Stimulated activated CD8-positive, alpha-beta memory T cell treated with anti-CD3 and anti-CD28 coated beads, Interleukin-4, amount 100 ng/mL, for 24 hours (primary cell): ENCODE results near the gene USP43.
A peak's percentile ranks its signal among the peaks of the same experiment; 100 is the strongest.
"Not testable (repeated sequence)": the region's sequence is repeated elsewhere in the genome, so short reads cannot be mapped to it uniquely, and the experiment has no call there.

ENCODE experiments used
- DNase-seq: peaks from one replicate; pipeline ENCODE4 v3.0.0-alpha.2; 2020; ENCODE audit warnings: low read depth

The USP43 gene, protein sequence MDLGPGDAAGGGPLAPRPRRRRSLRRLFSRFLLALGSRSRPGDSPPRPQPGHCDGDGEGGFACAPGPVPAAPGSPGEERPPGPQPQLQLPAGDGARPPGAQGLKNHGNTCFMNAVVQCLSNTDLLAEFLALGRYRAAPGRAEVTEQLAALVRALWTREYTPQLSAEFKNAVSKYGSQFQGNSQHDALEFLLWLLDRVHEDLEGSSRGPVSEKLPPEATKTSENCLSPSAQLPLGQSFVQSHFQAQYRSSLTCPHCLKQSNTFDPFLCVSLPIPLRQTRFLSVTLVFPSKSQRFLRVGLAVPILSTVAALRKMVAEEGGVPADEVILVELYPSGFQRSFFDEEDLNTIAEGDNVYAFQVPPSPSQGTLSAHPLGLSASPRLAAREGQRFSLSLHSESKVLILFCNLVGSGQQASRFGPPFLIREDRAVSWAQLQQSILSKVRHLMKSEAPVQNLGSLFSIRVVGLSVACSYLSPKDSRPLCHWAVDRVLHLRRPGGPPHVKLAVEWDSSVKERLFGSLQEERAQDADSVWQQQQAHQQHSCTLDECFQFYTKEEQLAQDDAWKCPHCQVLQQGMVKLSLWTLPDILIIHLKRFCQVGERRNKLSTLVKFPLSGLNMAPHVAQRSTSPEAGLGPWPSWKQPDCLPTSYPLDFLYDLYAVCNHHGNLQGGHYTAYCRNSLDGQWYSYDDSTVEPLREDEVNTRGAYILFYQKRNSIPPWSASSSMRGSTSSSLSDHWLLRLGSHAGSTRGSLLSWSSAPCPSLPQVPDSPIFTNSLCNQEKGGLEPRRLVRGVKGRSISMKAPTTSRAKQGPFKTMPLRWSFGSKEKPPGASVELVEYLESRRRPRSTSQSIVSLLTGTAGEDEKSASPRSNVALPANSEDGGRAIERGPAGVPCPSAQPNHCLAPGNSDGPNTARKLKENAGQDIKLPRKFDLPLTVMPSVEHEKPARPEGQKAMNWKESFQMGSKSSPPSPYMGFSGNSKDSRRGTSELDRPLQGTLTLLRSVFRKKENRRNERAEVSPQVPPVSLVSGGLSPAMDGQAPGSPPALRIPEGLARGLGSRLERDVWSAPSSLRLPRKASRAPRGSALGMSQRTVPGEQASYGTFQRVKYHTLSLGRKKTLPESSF

DNA sequence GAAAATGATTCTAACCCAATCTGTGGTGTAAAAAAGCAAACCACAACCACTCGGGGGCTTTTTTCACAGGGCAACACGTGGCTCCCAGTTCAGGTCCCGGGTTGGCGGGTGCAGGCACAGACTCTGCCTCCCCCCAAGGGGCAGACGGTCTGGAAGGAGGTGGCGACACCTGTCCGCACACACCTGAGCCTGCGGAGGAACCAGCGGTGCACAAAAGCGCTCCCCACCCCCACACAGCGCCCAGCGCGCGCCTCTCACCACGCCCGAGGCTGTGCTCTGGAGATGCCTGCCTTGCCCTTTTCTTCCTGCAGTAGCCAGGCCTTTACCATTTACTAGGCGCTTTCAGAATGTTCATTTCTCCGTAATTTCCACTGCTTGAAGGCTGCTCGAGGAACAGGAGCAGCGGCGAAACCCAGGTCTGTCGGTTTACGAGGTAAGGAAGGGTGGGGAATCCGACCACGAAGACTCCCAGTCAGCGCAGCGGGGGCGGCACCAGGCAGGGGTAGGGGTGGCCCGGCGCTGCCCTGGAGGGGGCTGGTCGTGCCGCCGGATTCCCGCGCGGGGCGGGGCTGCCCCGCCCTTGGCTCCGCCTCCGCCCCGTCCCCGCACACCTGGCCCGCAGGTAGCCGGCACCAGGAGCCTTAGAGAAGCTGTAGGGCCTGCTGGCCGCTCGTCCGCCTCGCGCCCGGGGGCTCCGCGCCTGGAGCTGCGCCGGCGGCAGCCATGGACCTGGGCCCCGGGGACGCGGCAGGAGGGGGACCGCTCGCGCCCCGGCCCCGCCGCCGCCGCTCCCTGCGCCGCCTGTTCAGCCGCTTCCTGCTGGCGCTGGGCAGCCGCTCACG, at the start of gene USP43:
Gene USP43, plus strand, starts transcription at position 608 of the 842 bp plus-strand sequence. Its CDS starts 116 bp downstream, at position 724.
- DNase-seq = peak; percentile 4

DNA sequence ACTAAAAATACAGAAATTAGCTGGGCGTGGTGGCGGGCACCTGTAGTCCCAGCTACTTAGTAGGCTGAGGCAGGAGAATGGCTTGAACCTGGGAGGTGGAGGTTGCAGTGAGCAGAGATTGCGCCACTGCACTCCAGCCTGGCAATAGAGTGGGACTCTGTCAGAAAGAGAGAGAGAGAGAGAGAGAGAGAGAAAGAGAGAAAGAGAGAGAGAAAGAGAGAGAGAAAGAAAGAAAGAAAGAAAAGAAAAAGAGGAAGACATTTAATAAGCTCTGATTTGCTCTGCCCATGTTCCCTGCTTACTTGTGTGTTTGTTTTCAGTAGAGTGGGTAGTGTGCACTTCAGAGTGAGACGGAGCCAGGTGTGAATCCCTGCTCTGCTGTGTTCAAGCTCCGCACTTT, 47.7 kb upstream of the USP43 start:
- not testable (repeated sequence) for DNase-seq

DNA sequence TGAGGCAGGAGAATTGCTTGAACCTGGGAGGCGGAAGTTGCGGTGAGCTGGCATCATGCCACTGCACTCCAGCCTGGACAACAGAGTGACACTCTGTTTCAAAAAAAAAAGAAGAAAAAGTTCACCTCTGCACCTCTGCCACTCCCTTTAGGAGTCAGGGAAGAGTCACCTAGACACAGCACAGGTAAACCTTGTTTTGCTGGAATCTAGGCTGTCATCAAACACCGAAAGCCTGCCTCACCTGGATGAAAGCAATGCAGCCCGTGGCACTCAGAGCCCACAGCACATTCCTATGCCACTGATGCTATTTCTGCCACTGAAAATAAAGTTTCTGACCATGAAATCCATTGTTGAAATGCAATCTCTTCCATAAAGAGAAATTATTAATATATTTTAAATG, 46.7 kb upstream of the USP43 start:
- DNase-seq = no peak

DNA sequence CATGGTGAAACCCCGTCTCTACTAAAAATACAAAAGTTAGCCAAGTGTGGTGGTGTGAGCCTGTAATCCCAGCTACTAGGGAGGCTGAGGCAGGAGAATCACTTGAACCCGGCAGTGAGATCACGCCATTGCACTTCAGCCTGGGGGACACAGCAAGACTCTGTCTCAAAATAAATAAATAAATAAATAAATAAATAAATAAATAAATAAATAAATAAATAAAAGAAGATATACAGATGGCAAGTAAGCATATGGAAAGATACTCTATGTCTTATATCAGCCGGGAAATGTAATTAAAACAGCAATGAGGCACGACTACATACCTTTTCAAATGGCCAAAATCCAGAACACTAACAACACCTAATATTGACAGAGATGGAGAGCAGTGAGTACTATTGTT, 40.7 kb upstream of the USP43 start:
- not testable (repeated sequence) for DNase-seq

DNA sequence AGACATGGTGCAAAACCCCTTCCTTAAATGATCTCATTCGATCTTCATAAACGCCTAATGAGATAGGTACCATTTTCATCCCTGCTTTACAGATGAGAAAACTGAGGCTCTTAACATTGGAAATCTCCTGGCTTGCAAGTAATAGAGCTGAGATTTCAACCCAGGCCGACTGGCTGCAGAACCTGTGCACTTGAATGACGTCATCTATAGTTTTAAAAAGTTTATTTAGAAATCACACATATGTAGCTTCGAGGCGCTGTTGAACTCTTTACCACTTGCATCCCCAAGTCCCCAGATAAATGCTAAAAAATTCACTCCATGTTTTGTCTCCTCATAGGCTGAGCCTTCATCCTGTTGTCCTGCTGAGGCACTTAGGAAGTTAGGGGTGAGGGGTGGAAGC, 38.9 kb upstream of the USP43 start:
- DNase-seq = no peak

DNA sequence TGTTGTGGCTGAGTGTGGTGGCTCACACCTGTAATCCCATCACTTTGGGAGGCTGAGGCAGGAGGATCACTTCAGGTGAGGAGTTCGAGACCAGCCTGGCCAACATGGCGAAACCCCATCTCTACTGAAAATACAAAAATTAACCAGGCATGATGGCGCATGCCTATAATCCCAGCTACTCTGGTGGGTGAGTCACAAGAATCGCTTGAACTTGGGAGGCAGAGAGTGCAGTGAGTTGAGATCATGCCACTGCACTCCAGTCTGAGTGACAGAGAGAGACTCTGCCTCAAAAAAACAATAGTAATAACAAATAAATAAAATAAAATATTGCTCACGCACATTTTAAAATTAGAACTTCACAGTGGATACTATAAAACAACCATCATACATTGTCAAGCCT, 38.3 kb upstream of the USP43 start:
- DNase-seq = not testable (repeated sequence)

DNA sequence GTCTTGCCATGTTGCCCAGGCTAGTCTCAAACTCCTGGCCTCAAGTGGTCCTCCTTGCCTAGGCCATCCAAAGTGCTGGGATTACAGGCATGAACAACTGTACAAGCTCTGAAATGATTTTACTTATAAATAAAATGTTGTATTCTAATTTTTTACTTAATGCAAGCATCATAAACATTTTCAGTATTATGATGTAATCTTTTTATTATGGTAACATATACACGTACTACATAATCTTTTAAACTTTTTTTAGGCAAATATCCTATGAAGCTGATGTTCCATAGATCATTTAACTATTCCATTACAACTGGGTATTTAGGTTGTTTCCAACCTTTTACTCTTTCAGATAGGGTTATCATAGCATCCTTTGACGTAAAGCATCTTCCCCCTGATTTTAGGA, 33.8 kb upstream of the USP43 start:
- DNase-seq = no peak

DNA sequence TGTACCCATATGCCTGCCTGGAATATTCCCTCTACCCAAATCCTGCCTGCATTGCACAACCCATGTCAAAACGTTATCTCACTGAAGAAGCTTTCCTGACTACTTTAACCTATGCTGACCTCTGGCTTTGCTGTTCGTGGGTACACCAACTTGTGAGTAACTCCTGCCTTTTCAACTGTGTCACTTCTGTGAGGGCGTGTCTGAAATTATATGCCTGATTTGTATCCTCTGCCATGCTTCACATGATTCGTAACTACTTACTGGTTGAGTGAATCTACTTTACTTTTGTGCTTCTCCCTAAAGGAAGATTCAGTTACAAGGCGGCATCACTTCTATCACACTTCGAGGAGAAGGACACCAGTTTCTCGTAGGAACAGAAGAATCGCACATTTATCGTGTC, 33.3 kb upstream of the USP43 start:
- no peak for DNase-seq

DNA sequence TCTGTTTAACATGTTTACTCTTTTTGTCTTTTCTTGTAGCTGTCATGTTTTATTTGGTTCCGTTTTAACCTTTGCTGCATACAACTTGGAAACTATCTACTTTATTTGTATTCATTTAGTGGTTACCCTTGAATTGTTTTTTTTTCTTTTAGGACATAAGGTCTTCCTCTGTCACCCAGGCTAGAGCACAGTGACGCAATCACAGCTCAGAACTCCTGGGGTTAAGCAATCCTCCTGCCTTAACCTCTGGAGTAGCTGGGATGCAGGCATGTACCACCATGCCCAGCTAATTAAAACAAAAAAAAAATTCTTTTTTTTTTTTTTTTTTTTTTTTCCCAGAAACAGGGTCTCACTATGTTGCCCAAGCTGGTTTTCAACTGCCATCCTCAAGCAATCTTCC, 29.8 kb upstream of the USP43 start:
- no peak for DNase-seq

DNA sequence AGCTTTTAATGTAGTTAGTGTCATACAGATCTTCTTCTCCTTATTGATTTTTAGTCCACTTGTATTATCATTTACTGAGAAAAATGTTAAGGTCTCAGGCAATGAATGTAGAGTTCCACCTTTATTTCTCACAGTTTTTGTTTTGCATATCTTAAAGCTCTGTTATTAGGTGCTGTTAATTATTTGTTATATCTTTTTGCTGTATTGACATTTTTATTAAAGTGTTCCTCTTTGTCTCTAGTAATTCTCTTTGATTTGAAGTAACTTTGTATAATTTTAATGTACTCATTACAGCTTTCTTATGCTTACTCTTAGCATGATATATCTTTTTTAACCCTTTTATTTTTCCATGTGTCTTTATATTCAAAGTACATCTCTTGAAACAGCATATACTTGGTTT, 22.4 kb upstream of the USP43 start:
- no peak for DNase-seq

DNA sequence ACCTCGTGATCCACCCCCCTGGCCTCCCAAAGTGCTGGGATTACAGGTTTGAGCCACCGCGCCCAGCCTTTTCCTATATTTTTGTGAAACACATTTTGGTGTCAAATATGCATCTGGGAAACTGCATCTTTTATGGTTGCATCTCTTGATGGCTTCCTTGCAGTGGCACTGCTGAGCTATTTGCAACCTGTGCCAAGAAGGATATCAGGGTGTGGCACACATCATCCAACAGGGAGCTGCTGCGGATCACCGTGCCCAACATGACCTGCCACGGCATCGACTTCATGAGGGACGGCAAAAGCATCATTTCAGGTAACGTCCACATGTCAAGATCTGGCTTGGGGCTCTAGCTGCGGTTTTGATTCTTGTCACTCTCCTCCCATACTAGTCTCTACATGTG, 16.8 kb upstream of the USP43 start:
- no peak for DNase-seq

DNA sequence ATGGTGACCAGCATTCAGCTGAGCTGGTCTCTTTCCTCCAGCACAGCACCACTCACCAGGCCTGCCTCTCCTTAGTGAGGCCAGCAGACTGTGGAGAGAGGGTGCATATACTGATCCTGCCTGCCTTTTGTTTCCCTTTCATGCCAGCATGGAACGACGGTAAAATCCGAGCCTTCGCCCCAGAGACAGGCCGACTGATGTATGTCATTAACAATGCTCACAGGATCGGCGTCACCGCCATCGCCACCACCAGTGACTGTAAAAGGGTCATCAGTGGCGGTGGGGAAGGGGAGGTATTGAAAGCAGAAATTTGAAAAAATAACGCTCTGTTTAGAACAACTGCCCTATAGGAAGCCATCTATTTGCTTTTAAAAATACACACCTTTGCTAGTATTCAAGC, 12.6 kb upstream of the USP43 start:
- DNase-seq = no peak

DNA sequence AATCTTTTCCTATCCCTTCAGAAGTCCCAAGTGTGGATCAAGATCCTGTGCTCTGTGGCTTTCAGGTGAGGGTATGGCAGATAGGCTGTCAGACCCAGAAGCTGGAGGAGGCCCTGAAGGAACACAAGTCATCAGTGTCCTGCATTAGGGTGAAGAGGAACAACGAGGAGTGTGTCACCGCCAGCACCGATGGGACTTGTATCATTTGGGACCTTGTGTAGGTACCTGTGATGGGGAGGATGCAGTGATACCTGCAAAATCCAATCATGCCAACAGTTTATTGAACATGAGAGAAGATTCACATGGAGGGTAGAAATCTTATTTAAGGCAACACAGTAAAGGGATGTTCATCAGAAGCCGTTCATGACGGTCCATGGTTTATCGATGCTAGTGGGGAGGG, 10.0 kb upstream of the USP43 start:
- no peak for DNase-seq

DNA sequence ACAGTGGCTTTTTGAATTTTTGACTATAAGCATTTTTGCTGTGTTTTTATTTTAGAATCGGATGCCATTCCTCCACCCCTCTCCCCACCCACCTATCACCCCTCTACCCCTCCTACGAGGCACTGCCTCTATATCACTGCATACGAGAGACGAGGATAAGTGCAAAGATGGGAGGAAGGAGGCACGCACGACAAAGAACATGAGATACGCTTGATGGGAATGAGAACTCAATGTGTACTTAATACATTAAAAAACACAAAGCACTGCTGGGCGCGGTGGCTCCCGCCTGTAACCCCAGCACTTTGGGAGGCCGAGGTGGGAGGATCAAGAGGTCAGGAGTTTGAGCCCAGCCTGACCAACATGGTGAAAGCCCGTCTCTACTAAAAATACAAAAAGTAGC, 8.8 kb upstream of the USP43 start:
- no peak for DNase-seq

DNA sequence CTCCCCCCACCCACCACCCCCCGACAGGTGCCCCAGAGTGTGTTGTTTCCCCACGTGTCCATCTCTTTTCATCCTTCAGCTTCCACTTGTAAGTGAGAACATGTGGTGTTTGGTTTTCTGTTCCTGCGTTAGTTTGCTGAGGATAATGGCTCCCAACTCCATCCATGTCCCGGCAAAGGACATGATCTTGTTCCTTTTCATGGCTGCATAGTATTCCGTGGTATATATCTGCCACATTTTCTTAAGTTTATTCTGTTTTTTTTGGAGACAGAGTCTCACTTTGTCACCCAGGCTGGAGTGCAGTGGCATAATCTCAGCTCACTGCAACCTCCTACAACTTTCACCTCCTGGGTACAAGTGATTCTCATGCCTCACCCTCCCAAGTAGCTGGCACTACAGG, 4.9 kb upstream of the USP43 start:
- not testable (repeated sequence) for DNase-seq

DNA sequence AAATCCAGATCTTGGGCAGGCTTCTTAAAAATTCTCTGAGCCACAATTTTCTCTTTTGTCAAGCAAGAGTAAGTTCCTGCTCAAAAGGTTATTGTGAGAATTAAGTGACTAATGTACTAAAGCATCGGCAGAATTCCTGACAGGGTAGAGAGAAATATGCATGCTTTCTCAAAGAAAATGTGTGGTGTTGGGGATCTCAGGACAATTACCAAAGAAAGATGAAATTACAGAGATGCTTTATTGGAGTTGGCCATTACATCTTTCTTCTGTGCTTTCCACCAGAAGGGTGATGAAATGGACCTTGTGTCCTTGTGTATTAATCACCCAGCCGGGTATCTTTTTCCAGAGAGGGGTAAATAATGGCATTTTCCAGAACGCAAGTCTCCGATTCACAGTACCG, 1.7 kb upstream of the USP43 start:
- DNase-seq = no peak

DNA sequence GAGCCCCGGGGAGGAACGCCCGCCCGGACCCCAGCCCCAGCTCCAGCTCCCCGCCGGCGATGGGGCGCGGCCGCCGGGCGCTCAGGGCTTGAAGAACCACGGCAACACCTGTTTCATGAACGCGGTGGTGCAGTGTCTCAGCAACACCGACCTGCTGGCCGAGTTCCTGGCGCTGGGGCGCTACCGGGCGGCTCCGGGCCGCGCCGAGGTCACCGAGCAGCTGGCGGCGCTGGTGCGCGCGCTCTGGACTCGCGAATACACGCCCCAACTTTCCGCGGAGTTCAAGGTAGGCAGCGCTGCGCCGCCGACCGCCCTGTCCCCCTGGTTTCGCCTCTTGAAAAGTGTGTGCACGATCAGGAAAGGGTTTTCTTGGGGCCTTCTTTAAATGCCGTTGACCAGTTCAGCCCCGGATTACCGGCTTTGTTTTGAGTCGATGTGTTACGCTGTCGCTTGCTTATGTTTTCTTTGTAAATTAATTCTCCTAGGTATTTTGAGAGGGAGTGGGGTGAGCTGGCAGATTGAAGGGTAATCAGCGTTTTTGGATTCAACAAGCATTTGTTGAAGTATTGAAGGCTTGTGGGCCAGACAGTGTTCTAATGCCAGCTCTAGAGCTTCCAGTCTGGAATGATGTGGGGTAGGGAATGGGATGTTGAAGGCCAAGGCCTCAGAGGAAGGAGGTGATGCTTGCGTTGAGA, 681 bp downstream of the USP43 start:
- DNase-seq = peak; percentile 4

DNA sequence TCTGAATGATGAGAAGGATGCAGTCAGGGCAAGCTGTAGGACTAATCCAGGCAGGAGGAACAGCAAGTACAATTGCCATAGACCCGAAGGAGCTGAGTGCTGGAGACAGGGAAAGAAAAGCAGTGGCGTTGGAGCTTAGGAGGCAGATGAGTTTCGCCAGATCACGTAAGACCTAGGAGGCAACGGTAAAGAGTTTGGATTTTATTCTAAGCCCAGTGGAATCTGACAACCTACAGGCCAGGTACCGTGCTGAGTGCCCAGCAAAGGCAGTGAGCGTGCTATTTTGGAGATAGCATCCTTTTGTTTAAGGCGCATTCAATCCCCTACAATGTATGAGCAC, 1.2 kb downstream of the USP43 start:
- no peak for DNase-seq

DNA sequence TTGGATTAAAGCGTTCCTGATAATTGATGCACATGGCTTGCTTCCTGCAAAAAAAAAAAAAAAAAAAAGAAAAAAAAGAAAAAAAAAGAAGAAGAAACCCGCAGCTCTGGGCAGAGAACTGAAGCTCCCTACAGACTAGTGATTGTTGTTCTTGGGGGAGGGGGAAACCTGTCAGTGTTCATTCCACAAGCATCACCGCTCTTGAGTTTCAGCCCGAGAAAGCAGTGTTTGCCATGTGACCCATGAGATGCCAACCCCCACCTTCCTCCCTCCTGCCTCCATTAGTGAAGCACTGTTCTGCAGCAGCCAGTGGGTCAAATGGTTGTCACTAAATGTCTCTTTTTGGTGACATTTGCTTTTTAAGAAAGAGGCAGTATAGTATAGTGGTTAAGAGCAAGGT, 1.7 kb downstream of the USP43 start:
- DNase-seq = no peak

DNA sequence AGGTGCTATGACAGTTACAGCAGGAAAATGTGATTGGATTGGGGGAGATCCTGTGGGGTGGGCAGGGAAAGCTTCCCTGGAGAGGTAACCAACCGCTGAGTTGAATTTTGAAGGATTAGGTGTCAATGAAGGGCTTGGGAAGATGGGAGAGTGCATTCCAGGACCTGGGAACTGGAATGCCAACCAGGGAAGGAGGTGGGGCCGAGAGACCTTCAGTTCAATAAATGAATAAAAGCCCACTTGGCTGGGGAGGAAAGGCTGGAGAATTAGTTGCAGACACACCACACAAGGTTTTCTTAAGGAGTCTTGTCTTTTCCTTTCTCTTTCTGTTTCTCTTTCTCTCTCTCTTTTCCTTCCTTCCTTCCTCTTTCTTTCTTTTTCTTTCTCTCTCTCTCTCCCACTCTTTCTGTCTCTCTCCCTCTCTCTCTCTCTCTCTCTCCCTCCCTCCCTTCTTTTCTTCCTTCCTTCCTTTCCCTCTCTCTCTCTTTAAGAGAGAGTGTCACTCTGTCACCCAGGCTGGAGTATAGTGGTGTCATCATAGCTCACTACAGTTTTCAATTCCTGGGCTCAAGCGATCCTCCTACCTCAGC, 3.3 kb downstream of the USP43 start:
- no peak for DNase-seq
